Mucosa of descending colon (tissue), 3 donors: ENCODE measurements around the gene SCAF4. TPM values are rescaled to one million over a fixed set of nuclear protein-coding genes. Genes with fewer than 3 reads are reported as not detected.

Source experiments
- ATAC-seq: fragments of 200-7000 bp; cut with Tn5 transposase; one replicate; pipeline ENCODE4 v1.9.1; 2020; ENCODE audit warnings: mild to moderate bottlenecking, moderate library complexity
- DNase-seq, 3 donors: peaks; one replicate each; pipeline ENCODE4 v3.0.0-alpha.2; 2020
- H3K36me3 ChIP-seq: fragments of 200-600 bp; one replicate; pipeline ENCODE4 v1.8.0; 2021; ENCODE audit warnings: low read depth, mild to moderate bottlenecking
- H3K4me1 ChIP-seq: fragments of 200-600 bp; one replicate; pipeline ENCODE4 v1.8.0; 2021; ENCODE audit warnings: low read depth, mild to moderate bottlenecking
- H3K4me3 ChIP-seq: fragments of 200-600 bp; one replicate; pipeline ENCODE4 v1.8.0; 2021; ENCODE audit warnings: mild to moderate bottlenecking
- H3K9me3 ChIP-seq: fragments of 200-600 bp; one replicate; pipeline ENCODE4 v1.8.0; 2021; ENCODE audit warnings: mild to moderate bottlenecking
- intact Hi-C, 2 donors: fragments of 100-400 bp; cut with DNase I in 1 of 2; cut with micrococcal nuclease in 1 of 2; formaldehyde crosslinking; loops; one replicate each; pipeline versions ENCODE4 v1.11.0 to v1.11.1; 2022; cut with DNase I, micrococcal nuclease
- total RNA-seq, 3 donors: library from RNA; stranded (reverse); fragmentation: NEBNext Ultra II Directional in 2 of 3; extraction: Animal tissue kit (Norgen Biotek cat#: 25700) in 2 of 3; gene quantifications; one replicate each; pipeline versions ENCODE4 v1.2.1 to v1.2.4, GENCODE V29; 2021 to 2023
- TF ChIP-seq, protein P1 (sequence below): fragments of 200-600 bp; IDR thresholded peaks from one replicate; pipeline ENCODE4 v1.8.0; 2022; ENCODE audit warnings: antibody characterized with exemption, mild to moderate bottlenecking
- donor health status: DM: no; HTN: no; CAD: no; lungs with moderate emphysema.
- donor health status: DM: no; HTN: no; CAD: no.
- donor health status: DM: no; HTN: yes; CAD: no.

Gene SCAF4
- total RNA-seq, 3 donors from 2014 or later, result 35.7 to 39.7 (median 38.4) TPM

- Histone ChIP-seq H3K36me3 (no peaks in the 10 kb centered on the region), H3K4me1 (no peaks in the 10 kb centered on the region), H3K4me3 (no peak overlapping the region), H3K9me3 (no peaks in the 10 kb centered on the region)
- intact Hi-C loops, result no loop called here
- TF ChIP-seq, protein P1, sequence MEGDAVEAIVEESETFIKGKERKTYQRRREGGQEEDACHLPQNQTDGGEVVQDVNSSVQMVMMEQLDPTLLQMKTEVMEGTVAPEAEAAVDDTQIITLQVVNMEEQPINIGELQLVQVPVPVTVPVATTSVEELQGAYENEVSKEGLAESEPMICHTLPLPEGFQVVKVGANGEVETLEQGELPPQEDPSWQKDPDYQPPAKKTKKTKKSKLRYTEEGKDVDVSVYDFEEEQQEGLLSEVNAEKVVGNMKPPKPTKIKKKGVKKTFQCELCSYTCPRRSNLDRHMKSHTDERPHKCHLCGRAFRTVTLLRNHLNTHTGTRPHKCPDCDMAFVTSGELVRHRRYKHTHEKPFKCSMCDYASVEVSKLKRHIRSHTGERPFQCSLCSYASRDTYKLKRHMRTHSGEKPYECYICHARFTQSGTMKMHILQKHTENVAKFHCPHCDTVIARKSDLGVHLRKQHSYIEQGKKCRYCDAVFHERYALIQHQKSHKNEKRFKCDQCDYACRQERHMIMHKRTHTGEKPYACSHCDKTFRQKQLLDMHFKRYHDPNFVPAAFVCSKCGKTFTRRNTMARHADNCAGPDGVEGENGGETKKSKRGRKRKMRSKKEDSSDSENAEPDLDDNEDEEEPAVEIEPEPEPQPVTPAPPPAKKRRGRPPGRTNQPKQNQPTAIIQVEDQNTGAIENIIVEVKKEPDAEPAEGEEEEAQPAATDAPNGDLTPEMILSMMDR, result no peak
- ATAC-seq (no peak), DNase-seq (no peak)
Measured at GRCh38 chr21:31756787-31757186, 24.9 kb upstream of the SCAF4 start.

DNA sequence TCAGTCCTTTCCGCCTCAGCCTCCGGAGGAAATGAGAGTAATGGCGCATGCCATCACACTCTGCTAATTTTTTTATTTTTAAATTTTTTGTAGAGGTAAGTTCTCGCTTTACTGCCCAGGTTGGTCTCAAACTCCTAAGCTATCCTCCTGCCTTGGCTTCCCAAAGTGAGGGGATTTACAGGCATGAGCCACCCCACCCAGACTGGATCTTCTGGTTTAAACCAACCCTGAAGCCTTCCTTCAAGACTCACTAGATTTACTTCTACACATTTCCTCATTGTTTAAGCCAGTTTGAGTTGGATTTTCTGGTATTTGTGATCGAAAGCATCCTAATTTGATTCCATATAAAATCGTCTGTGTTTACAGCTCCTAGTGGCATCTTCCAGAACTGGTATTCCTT is 23.1 kb upstream of the SCAF4 start:
- TF ChIP-seq, protein P1, result no peak
- intact Hi-C loops, result no loop called here
- Histone ChIP-seq H3K36me3 (no peaks in the 10 kb centered on the region), H3K4me3 (no peak overlapping the region), H3K4me1 (no peaks in the 10 kb centered on the region), H3K9me3 (no peaks in the 10 kb centered on the region)
- no peak for DNase-seq
- no peak for ATAC-seq

GRCh38 chr21:31754708-31754960 is 22.7 kb upstream of the SCAF4 start:
- no peaks in the 10 kb centered on the region for H3K9me3 ChIP-seq
- no peak for DNase-seq
- H3K4me1 ChIP-seq, result no peaks in the 10 kb centered on the region
- TF ChIP-seq, protein P1, result no peak
- no peak for ATAC-seq
- intact Hi-C loops, result no loop called here
- no peak overlapping the region for H3K4me3 ChIP-seq
- no peaks in the 10 kb centered on the region for H3K36me3 ChIP-seq

DNA sequence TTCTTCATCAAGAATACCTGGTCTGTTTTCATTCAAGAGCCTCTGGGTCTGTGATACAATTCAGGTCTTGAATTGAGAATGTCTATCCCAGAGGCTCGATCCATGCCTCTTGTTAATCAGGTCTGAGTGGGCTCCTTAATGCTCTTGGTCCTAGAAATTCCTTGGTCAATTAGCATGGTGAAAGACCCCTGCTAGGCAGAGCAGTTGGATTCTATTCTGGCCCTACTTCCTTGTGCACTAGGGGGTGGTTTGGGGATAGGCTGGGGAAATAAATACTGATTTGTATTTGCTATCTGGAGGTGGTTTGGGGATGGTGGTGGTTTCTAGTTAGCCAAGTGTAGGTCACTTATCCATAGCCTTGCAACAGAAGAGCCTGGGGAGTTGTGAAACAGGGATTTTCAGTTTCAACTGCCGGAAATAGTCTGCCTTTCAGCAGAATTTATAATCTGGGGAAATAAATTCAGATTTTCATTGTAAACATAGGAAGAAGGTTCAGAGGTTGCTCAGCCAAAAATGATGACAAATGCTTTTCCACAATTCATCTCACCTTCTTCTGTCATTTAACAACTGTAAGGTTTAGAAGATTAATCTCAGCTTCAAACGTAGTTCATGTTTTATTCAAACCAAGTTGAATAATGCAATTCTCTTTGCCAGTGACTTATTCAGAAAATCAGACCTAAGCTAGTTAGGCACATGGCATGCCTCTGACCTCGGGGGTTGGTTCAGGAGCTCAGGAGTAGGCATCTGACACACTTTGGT is 22.2 kb upstream of the SCAF4 start:
- Histone ChIP-seq H3K36me3 (no peaks in the 10 kb centered on the region), H3K4me3 (no peak overlapping the region), H3K9me3 (no peaks in the 10 kb centered on the region), H3K4me1 (no peaks in the 10 kb centered on the region)
- intact Hi-C loops, result no loop called here
- ATAC-seq, result no peak
- no peak for DNase-seq
- TF ChIP-seq, protein P1, result no peak

- H3K9me3 ChIP-seq, result no peaks in the 10 kb centered on the region
- ATAC-seq, result no peak
- intact Hi-C loops, result no loop called here
- TF ChIP-seq, protein P1, result no peak
- no peaks in the 10 kb centered on the region for H3K4me1 ChIP-seq
- no peak overlapping the region for H3K4me3 ChIP-seq
- H3K36me3 ChIP-seq, result no peaks in the 10 kb centered on the region
- no peak for DNase-seq
Measured at GRCh38 chr21:31752967-31753366, 21.0 kb upstream of the SCAF4 start.

DNA sequence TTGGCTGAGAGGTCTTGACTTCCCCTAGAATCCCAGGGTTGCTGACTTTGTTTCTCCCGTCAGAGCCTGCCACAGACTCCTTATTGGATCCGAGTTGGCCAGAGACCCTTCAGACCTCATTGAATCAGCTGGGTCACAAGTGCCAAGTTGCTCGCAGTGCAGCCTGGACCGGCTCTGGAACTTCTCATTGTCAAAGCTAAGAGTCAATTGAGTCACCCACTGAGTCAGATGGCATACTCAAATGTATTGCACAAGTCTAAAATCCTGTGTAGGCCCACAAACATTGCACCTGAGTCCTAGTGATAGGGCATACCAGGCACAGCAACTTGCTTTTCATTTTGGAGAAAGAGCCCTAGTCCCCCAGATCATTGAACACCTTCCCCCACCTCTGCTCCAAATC is 20.4 kb upstream of the SCAF4 start:
- no peak overlapping the region for H3K4me3 ChIP-seq
- no peak for ATAC-seq
- no peaks in the 10 kb centered on the region for H3K9me3 ChIP-seq
- DNase-seq, result no peak
- H3K4me1 ChIP-seq, result no peaks in the 10 kb centered on the region
- TF ChIP-seq, protein P1, result no peak
- intact Hi-C loops, result no loop called here
- H3K36me3 ChIP-seq, result no peaks in the 10 kb centered on the region
